Measurements from ENCODE around the gene LDAH. TPM values are rescaled to one million over a fixed set of nuclear protein-coding genes. Genes with fewer than 3 reads are reported as not detected.

The LDAH gene
- total and polyA plus RNA-seq, 2 donors (not counting 1 experiment from before 2014, with no cell fraction given), result 9.0 to 31.3 TPM

GRCh38 chr2:20671036-20671735, 151.7 kb downstream of the LDAH start:
- Histone ChIP-seq H3K27ac (ENCODE audit: low read length in 2 of 2) (no peak overlapping the region), H3K4me2 (replicated peaks; ENCODE audit: low read depth, low read length, poor library complexity, severe bottlenecking) (no peak overlapping the region), H2AFZ (ENCODE audit: insufficient read depth, low read depth, low read length, poor library complexity, severe bottlenecking) (no peak overlapping the region), H3K9me3 (ENCODE audit: control extremely low read depth in 1 of 3, control insufficient read depth in 2 of 3, insufficient read depth in 1 of 3, low read length in 2 of 3) (peaks cover 0 to 24% (median 0%) of the 10 kb centered on the region in 3 donors), H3K36me3 (replicated peaks in 1 of 2; ENCODE audit: control extremely low read depth in 1 of 2, control insufficient read depth in 1 of 2, extremely low read depth in 1 of 2, insufficient read depth in 2 of 2, low read length in 1 of 2) (peaks cover 0 to 11% of the 10 kb centered on the region in 2 experiments), H4K20me1 (ENCODE audit: control insufficient read depth, insufficient read depth, low read length, poor library complexity, severe bottlenecking) (no peaks in the 10 kb centered on the region), H3K27me3 (replicated peaks in 1 of 4; ENCODE audit: control extremely low read depth in 1 of 4, control insufficient read depth in 3 of 4, insufficient read depth in 4 of 4, low read length in 3 of 4) (peaks cover 0 to 54% (median 20%) of the 10 kb centered on the region in 4 experiments), H3K4me3 (ENCODE audit: control extremely low read depth in 1 of 5, extremely low read depth in 1 of 5, insufficient read depth in 1 of 5, low read depth in 2 of 5, low read length in 4 of 5) (no peak overlapping the region), H3K9ac (ENCODE audit: low read length) (no peak overlapping the region), H3K4me1 (ENCODE audit: control insufficient read depth in 2 of 2, insufficient read depth in 2 of 2, low read length in 2 of 2) (peaks cover 46 to 83% of the 10 kb centered on the region in 2 donors), H3K79me2 (ENCODE audit: control insufficient read depth, insufficient read depth, low read length) (peaks cover 3% of the 10 kb centered on the region)
- H3K4me3 Mint-ChIP-seq, result peak overlapping the region; percentile 23
- H3K4me1 Mint-ChIP-seq, result peaks cover 53% of the 10 kb centered on the region
- POLR2A ChIA-PET, result no interaction called here
- CTCF ChIA-PET, result interaction anchor here (1.5 to 8.8 kb wide), 2 partner anchors 9 to 10 kb away, joined by 9 to 160 read pairs; no protein-coding TSS in a partner anchor
- TF ChIP-seq EZH2 (IDR thresholded peaks at IDR 0.05; ENCODE audit: borderline replicate concordance, insufficient read depth, low read depth, low read length, poor library complexity, severe bottlenecking) (no peak), CTCF (IDR thresholded peaks at IDR 0.05) (no peak)
- peaks cover 3% of the 10 kb centered on the region for H3K27me3 Mint-ChIP-seq
- 53% methylated on average over 56 of the region's 60 CpGs for WGBS (ENCODE audit: insufficient coverage)
- intact Hi-C loops (cut with micrococcal nuclease), result no loop called here
- no peak overlapping the region for H3K27ac Mint-ChIP-seq
- DNase-seq (peak; percentile 37), ATAC-seq (ENCODE audit: low read depth) (no peak)
- no peaks in the 10 kb centered on the region for H3K9me3 Mint-ChIP-seq (ENCODE audit: insufficient read depth)
